Large intestine (tissue), 3 donors: ENCODE measurements around the gene BLACAT1. TPM values are rescaled to one million over a fixed set of nuclear protein-coding genes. Genes with fewer than 3 reads are reported as not detected.

ENCODE experiments used
- DNase-seq, 2 donors: peaks; one replicate each; pipeline versions ENCODE4 v3.0.0 to v3.0.0-alpha.2; 2013
- H3K27ac ChIP-seq: one replicate; pipeline ENCODE4 v1.5.1; 2013; ENCODE audit warnings: low read length
- H3K27me3 ChIP-seq: 2 replicates; pipeline ENCODE4 v1.6.1; 2013; ENCODE audit warnings: low read length; ENCODE audit not compliant: control insufficient read depth, insufficient read depth
- H3K36me3 ChIP-seq: 2 replicates; pipeline ENCODE4 v1.6.1; 2013; ENCODE audit warnings: low read length; ENCODE audit not compliant: control insufficient read depth, insufficient read depth
- H3K4me1 ChIP-seq: one replicate; pipeline ENCODE4 v1.6.1; 2013; ENCODE audit warnings: low read length; ENCODE audit not compliant: control insufficient read depth, insufficient read depth
- H3K4me3 ChIP-seq: one replicate; pipeline ENCODE4 v1.5.1; 2013; ENCODE audit warnings: low read length
- H3K9me3 ChIP-seq: one replicate; pipeline ENCODE4 v1.6.1; 2013; ENCODE audit warnings: mild to moderate bottlenecking, low read depth, low read length, moderate library complexity; ENCODE audit not compliant: control insufficient read depth
- WGBS: methylation state at CpG from one replicate; pipeline ENCODE4 v1.1.5; 2013; ENCODE audit warnings: low lambda C conversion rate; ENCODE audit not compliant: insufficient coverage; 5-methylcytosine and 5-hydroxymethylcytosine counted together
- polyA plus RNA-seq: library from polyadenylated mRNA; unstranded; fragments of 120-200 nt; gene quantifications from one replicate; pipeline ENCODE4 v1.2.1, GENCODE V29; 2013

BLACAT1 gene
- polyA plus RNA-seq, 1 donor = 0.88 TPM

GRCh38 chr1:205448540-205449253, 7.1 kb downstream of the BLACAT1 start:
- DNase-seq = no peak
- Histone ChIP-seq H3K4me3 (peak overlapping the region; percentile 54), H3K27ac (peak overlapping the region; percentile 81), H3K36me3 (no peaks in the 10 kb centered on the region), H3K4me1 (peaks cover 27% of the 10 kb centered on the region), H3K27me3 (peaks cover 15% of the 10 kb centered on the region), H3K9me3 (no peaks in the 10 kb centered on the region)
- WGBS = no CpG with 5 or more reads among the region's 6 CpGs

GRCh38 chr1:205447457-205448341, 8.1 kb downstream of the BLACAT1 start:
- WGBS = no CpG with 5 or more reads among the region's 19 CpGs
- Histone ChIP-seq H3K4me3 (no peak overlapping the region), H3K4me1 (peaks cover 37% of the 10 kb centered on the region), H3K27ac (no peak overlapping the region), H3K9me3 (no peaks in the 10 kb centered on the region), H3K27me3 (peaks cover 5% of the 10 kb centered on the region), H3K36me3 (no peaks in the 10 kb centered on the region)
- peak in 1 of 2 donors; percentile 29 for DNase-seq

- Histone ChIP-seq H3K9me3 (no peaks in the 10 kb centered on the region), H3K36me3 (no peaks in the 10 kb centered on the region), H3K4me1 (peaks cover 46% of the 10 kb centered on the region), H3K27ac (no peak overlapping the region), H3K4me3 (no peak overlapping the region), H3K27me3 (no peaks in the 10 kb centered on the region)
- DNase-seq = no peak
- no CpG with 5 or more reads among the region's 9 CpGs for WGBS
Observed at GRCh38 chr1:205446828-205447227, 9.0 kb downstream of the BLACAT1 start.

- Histone ChIP-seq H3K4me3 (no peak overlapping the region), H3K27ac (no peak overlapping the region), H3K9me3 (no peaks in the 10 kb centered on the region), H3K4me1 (peaks cover 49% of the 10 kb centered on the region), H3K27me3 (no peaks in the 10 kb centered on the region), H3K36me3 (no peaks in the 10 kb centered on the region)
- DNase-seq = no peak
- no CpG with 5 or more reads among the region's 5 CpGs for WGBS
Observed at GRCh38 chr1:205445646-205445935, 10.3 kb downstream of the BLACAT1 start.

GRCh38 chr1:205444931-205445645, 10.8 kb downstream of the BLACAT1 start:
- DNase-seq = no peak
- Histone ChIP-seq H3K4me3 (no peak overlapping the region), H3K9me3 (no peaks in the 10 kb centered on the region), H3K36me3 (no peaks in the 10 kb centered on the region), H3K27me3 (no peaks in the 10 kb centered on the region), H3K4me1 (peaks cover 50% of the 10 kb centered on the region), H3K27ac (no peak overlapping the region)
- no CpG with 5 or more reads among the region's 18 CpGs for WGBS

GRCh38 chr1:205444300-205444930, 11.4 kb downstream of the BLACAT1 start:
- Histone ChIP-seq H3K27me3 (no peaks in the 10 kb centered on the region), H3K9me3 (no peaks in the 10 kb centered on the region), H3K27ac (no peak overlapping the region), H3K4me3 (no peak overlapping the region), H3K4me1 (peaks cover 53% of the 10 kb centered on the region), H3K36me3 (no peaks in the 10 kb centered on the region)
- no CpG with 5 or more reads among the region's 10 CpGs for WGBS
- DNase-seq = no peak

DNA sequence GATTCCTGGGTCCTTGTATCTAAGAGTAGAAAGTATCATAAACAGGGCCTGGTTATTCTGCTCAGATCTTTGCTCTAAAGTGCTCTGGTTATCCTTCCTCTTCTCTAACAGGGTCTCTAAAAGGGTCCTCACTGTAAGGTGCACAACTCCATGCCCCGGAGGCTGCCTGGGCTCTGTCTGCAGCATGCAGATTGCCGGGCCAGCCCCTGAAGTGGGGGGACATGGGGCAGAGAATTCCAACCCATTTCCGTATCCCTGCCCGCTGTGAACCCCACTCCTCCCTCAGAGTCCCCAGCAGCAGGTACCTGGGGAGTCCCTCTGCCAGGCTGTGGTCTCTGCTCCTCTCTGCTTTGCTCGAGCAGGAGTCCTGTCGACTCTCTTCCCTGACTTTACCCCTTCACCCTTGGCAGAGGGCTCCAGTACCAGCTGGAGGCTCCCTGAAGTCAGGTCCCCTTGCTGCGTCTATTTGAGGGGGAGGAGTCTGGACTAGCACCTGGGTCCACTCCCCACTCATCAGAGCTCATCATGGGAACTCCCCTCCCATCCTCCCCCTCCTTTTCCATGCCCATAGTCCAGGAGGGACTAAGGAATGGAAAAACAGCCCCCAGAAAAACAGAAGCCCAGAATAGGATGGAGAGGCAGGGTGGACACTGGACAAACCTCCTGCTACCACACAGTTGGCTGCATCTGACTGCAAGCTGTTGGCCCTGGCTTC, 12.1 kb downstream of the BLACAT1 start:
- DNase-seq = no peak
- no CpG with 5 or more reads among the region's 7 CpGs for WGBS
- Histone ChIP-seq H3K4me1 (peaks cover 54% of the 10 kb centered on the region), H3K27ac (no peak overlapping the region), H3K9me3 (no peaks in the 10 kb centered on the region), H3K36me3 (no peaks in the 10 kb centered on the region), H3K4me3 (no peak overlapping the region), H3K27me3 (no peaks in the 10 kb centered on the region)

GRCh38 chr1:205442051-205442725, 13.7 kb downstream of the BLACAT1 start:
- DNase-seq = peak in 1 of 2 donors; percentile 77
- H3K4me1 ChIP-seq = peaks cover 55% of the 10 kb centered on the region

GRCh38 chr1:205441716-205442050, 14.2 kb downstream of the BLACAT1 start:
- H3K36me3 ChIP-seq = no peaks in the 10 kb centered on the region
- H3K27ac ChIP-seq = peak overlapping the region; percentile 74
- WGBS = no CpG with 5 or more reads among the region's 3 CpGs
- DNase-seq = no peak
- H3K4me3 ChIP-seq = no peak overlapping the region
- no peaks in the 10 kb centered on the region for H3K9me3 ChIP-seq
- no peaks in the 10 kb centered on the region for H3K27me3 ChIP-seq
- H3K4me1 ChIP-seq = peaks cover 55% of the 10 kb centered on the region

More at GRCh38 chr1:205442051-205442725, 13.7 kb downstream of the BLACAT1 start:
- peak overlapping the region; percentile 74 for H3K27ac ChIP-seq
- no peak overlapping the region for H3K4me3 ChIP-seq
- no peaks in the 10 kb centered on the region for H3K9me3 ChIP-seq
- WGBS = no CpG with 5 or more reads among the region's 12 CpGs
- no peaks in the 10 kb centered on the region for H3K36me3 ChIP-seq
- H3K27me3 ChIP-seq = no peaks in the 10 kb centered on the region
